ENCODE results near the gene SPINK5.

DNA sequence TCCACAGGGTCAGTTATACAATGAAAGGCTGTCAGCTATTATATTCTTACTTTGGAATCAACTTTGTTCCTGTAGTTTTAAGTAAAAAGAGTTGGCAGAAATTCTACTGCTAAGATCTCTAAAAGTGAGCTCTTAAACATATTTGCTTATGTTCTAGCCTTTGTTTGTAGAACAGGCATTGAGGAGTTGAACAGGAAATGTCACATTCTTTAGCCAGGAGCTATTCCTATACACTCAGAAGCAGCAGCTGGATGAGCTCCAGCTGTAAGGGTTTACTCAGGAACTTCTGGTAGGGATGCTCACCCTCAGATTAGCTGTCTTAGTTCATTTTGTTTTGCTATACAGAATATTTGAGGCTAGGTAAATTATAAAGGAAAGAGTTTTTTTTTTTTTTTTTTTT, 82.1 kb downstream of the SPINK5 start:
- TF ChIP-seq, protein P1, sequence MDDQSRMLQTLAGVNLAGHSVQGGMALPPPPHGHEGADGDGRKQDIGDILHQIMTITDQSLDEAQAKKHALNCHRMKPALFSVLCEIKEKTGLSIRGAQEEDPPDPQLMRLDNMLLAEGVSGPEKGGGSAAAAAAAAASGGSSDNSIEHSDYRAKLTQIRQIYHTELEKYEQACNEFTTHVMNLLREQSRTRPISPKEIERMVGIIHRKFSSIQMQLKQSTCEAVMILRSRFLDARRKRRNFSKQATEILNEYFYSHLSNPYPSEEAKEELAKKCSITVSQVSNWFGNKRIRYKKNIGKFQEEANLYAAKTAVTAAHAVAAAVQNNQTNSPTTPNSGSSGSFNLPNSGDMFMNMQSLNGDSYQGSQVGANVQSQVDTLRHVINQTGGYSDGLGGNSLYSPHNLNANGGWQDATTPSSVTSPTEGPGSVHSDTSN (CRISPR knock-in tag; IDR thresholded peaks at IDR 0.05) = no peak
- TF ChIP-seq, protein P2, sequence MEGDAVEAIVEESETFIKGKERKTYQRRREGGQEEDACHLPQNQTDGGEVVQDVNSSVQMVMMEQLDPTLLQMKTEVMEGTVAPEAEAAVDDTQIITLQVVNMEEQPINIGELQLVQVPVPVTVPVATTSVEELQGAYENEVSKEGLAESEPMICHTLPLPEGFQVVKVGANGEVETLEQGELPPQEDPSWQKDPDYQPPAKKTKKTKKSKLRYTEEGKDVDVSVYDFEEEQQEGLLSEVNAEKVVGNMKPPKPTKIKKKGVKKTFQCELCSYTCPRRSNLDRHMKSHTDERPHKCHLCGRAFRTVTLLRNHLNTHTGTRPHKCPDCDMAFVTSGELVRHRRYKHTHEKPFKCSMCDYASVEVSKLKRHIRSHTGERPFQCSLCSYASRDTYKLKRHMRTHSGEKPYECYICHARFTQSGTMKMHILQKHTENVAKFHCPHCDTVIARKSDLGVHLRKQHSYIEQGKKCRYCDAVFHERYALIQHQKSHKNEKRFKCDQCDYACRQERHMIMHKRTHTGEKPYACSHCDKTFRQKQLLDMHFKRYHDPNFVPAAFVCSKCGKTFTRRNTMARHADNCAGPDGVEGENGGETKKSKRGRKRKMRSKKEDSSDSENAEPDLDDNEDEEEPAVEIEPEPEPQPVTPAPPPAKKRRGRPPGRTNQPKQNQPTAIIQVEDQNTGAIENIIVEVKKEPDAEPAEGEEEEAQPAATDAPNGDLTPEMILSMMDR (tag by site-specific recombination; IDR thresholded peaks at IDR 0.05) = no peak
- TF ChIP-seq OVOL3 (tag by site-specific recombination; IDR thresholded peaks at IDR 0.05) = no peak
- TF ChIP-seq ZNF423 (tag by site-specific recombination; IDR thresholded peaks at IDR 0.05) = no peak
